ENCODE measurements around the gene CRY2.

The CRY2 gene

GRCh38 chr11:45884596-45885185, 37.4 kb downstream of the CRY2 start:
- H3K36me3 ChIP-seq (ENCODE audit: control insufficient read depth in 1 of 2, insufficient read depth in 2 of 2, low read length in 2 of 2) = peaks cover 17 to 23% of the 10 kb centered on the region in 2 donors
- no peaks in the 10 kb centered on the region for H3K9me3 ChIP-seq (ENCODE audit: control insufficient read depth in 1 of 2, low read length in 2 of 2)
- H3K27ac ChIP-seq (ENCODE audit: low read length) = no peak overlapping the region
- H3K4me3 ChIP-seq (ENCODE audit: low read depth in 1 of 2, low read length in 2 of 2) = peak overlapping the region in 1 of 2 donors; percentile 44
- H3K27me3 ChIP-seq (ENCODE audit: low read depth, low read length) = no peaks in the 10 kb centered on the region
- peaks cover 0 to 27% of the 10 kb centered on the region in 2 donors for H3K4me1 ChIP-seq (ENCODE audit: control insufficient read depth in 1 of 2, insufficient read depth in 2 of 2, low read length in 2 of 2)

- no peaks in the 10 kb centered on the region for H3K9me3 ChIP-seq (ENCODE audit: control insufficient read depth in 1 of 2, low read length in 2 of 2)
- H3K36me3 ChIP-seq (ENCODE audit: control insufficient read depth in 1 of 2, insufficient read depth in 2 of 2, low read length in 2 of 2) = peaks cover 16 to 19% of the 10 kb centered on the region in 2 donors
- no peak within 1 kb of the TSS for H3K27ac ChIP-seq (ENCODE audit: low read length)
- H3K4me1 ChIP-seq (ENCODE audit: control insufficient read depth in 1 of 2, insufficient read depth in 2 of 2, low read length in 2 of 2) = peaks cover 0 to 26% of the 10 kb centered on the region in 2 donors
- no peaks in the 10 kb centered on the region for H3K27me3 ChIP-seq (ENCODE audit: low read depth, low read length)
- peak within 1 kb of the TSS; percentile 16 to 65 for H3K4me3 ChIP-seq (ENCODE audit: low read depth in 1 of 2, low read length in 2 of 2)
Measured at GRCh38 chr11:45885274-45885920, 38.1 kb downstream of the CRY2 start, which contains the start of gene MAPK8IP1. Gene MAPK8IP1, plus strand, starts transcription at chr11:45885651. Its CDS starts 170 bp downstream, at chr11:45885821.

- Histone ChIP-seq H3K4me1 (ENCODE audit: control insufficient read depth in 1 of 2, insufficient read depth in 2 of 2, low read length in 2 of 2) (peaks cover 0 to 18% of the 10 kb centered on the region in 2 donors), H3K27me3 (ENCODE audit: low read depth, low read length) (no peaks in the 10 kb centered on the region), H3K9me3 (ENCODE audit: control insufficient read depth in 1 of 2, low read length in 2 of 2) (no peaks in the 10 kb centered on the region), H3K27ac (ENCODE audit: low read length) (no peak overlapping the region), H3K4me3 (ENCODE audit: low read depth in 1 of 2, low read length in 2 of 2) (peak overlapping the region; percentile 16 to 65), H3K36me3 (ENCODE audit: control insufficient read depth in 1 of 2, insufficient read depth in 2 of 2, low read length in 2 of 2) (peaks cover 9 to 12% of the 10 kb centered on the region in 2 donors)
Measured at GRCh38 chr11:45885921-45886721, 38.8 kb downstream of the CRY2 start.

GRCh38 chr11:45886816-45887520, 39.7 kb downstream of the CRY2 start:
- no peak overlapping the region for H3K4me3 ChIP-seq (ENCODE audit: low read depth in 1 of 2, low read length in 2 of 2)
- H3K27me3 ChIP-seq (ENCODE audit: low read depth, low read length) = no peaks in the 10 kb centered on the region
- peaks cover under 1 to 4% of the 10 kb centered on the region in 2 donors for H3K36me3 ChIP-seq (ENCODE audit: control insufficient read depth in 1 of 2, insufficient read depth in 2 of 2, low read length in 2 of 2)
- H3K9me3 ChIP-seq (ENCODE audit: control insufficient read depth in 1 of 2, low read length in 2 of 2) = no peaks in the 10 kb centered on the region
- H3K27ac ChIP-seq (ENCODE audit: low read length) = no peak overlapping the region
- H3K4me1 ChIP-seq (ENCODE audit: control insufficient read depth in 1 of 2, insufficient read depth in 2 of 2, low read length in 2 of 2) = peaks cover 0 to 10% of the 10 kb centered on the region in 2 donors

GRCh38 chr11:45887587-45887986, 40.3 kb downstream of the CRY2 start:
- no peak overlapping the region for H3K4me3 ChIP-seq (ENCODE audit: low read depth in 1 of 2, low read length in 2 of 2)
- no peak overlapping the region for H3K27ac ChIP-seq (ENCODE audit: low read length)
- no peaks in the 10 kb centered on the region for H3K9me3 ChIP-seq (ENCODE audit: control insufficient read depth in 1 of 2, low read length in 2 of 2)
- no peaks in the 10 kb centered on the region for H3K27me3 ChIP-seq (ENCODE audit: low read depth, low read length)
- no peaks in the 10 kb centered on the region for H3K36me3 ChIP-seq (ENCODE audit: control insufficient read depth in 1 of 2, insufficient read depth in 2 of 2, low read length in 2 of 2)
- peaks cover 0 to 9% of the 10 kb centered on the region in 2 donors for H3K4me1 ChIP-seq (ENCODE audit: control insufficient read depth in 1 of 2, insufficient read depth in 2 of 2, low read length in 2 of 2)

- Histone ChIP-seq H3K36me3 (ENCODE audit: control insufficient read depth in 1 of 2, insufficient read depth in 2 of 2, low read length in 2 of 2) (no peaks in the 10 kb centered on the region), H3K9me3 (ENCODE audit: control insufficient read depth in 1 of 2, low read length in 2 of 2) (no peaks in the 10 kb centered on the region), H3K27me3 (ENCODE audit: low read depth, low read length) (no peaks in the 10 kb centered on the region), H3K27ac (ENCODE audit: low read length) (no peak overlapping the region), H3K4me1 (ENCODE audit: control insufficient read depth in 1 of 2, insufficient read depth in 2 of 2, low read length in 2 of 2) (peaks cover 0 to 9% of the 10 kb centered on the region in 2 donors), H3K4me3 (ENCODE audit: low read depth in 1 of 2, low read length in 2 of 2) (no peak overlapping the region)
Measured at GRCh38 chr11:45889555-45889954, 42.3 kb downstream of the CRY2 start.

- H3K4me3 ChIP-seq (ENCODE audit: low read depth in 1 of 2, low read length in 2 of 2) = no peak overlapping the region
- no peak overlapping the region for H3K27ac ChIP-seq (ENCODE audit: low read length)
Measured at GRCh38 chr11:45889966-45890365, 42.7 kb downstream of the CRY2 start.

GRCh38 chr11:45890886-45891550, 43.7 kb downstream of the CRY2 start:
- H3K9me3 ChIP-seq (ENCODE audit: control insufficient read depth in 1 of 2, low read length in 2 of 2) = no peaks in the 10 kb centered on the region
- peaks cover 0 to 2% of the 10 kb centered on the region in 2 donors for H3K4me1 ChIP-seq (ENCODE audit: control insufficient read depth in 1 of 2, insufficient read depth in 2 of 2, low read length in 2 of 2)
- H3K27me3 ChIP-seq (ENCODE audit: low read depth, low read length) = peaks cover 4% of the 10 kb centered on the region
- H3K4me3 ChIP-seq (ENCODE audit: low read depth in 1 of 2, low read length in 2 of 2) = no peak overlapping the region
- H3K36me3 ChIP-seq (ENCODE audit: control insufficient read depth in 1 of 2, insufficient read depth in 2 of 2, low read length in 2 of 2) = no peaks in the 10 kb centered on the region
- no peak overlapping the region for H3K27ac ChIP-seq (ENCODE audit: low read length)

More at GRCh38 chr11:45889966-45890365, 42.7 kb downstream of the CRY2 start:
- no peaks in the 10 kb centered on the region for H3K36me3 ChIP-seq (ENCODE audit: control insufficient read depth in 1 of 2, insufficient read depth in 2 of 2, low read length in 2 of 2)
- H3K4me1 ChIP-seq (ENCODE audit: control insufficient read depth in 1 of 2, insufficient read depth in 2 of 2, low read length in 2 of 2) = peaks cover 0 to 9% of the 10 kb centered on the region in 2 donors
- no peaks in the 10 kb centered on the region for H3K27me3 ChIP-seq (ENCODE audit: low read depth, low read length)
- H3K9me3 ChIP-seq (ENCODE audit: control insufficient read depth in 1 of 2, low read length in 2 of 2) = no peaks in the 10 kb centered on the region

- Histone ChIP-seq H3K27ac (ENCODE audit: low read length) (no peak overlapping the region), H3K36me3 (ENCODE audit: control insufficient read depth in 1 of 2, insufficient read depth in 2 of 2, low read length in 2 of 2) (no peaks in the 10 kb centered on the region), H3K27me3 (ENCODE audit: low read depth, low read length) (peaks cover 8% of the 10 kb centered on the region), H3K4me1 (ENCODE audit: control insufficient read depth in 1 of 2, insufficient read depth in 2 of 2, low read length in 2 of 2) (no peaks in the 10 kb centered on the region), H3K9me3 (ENCODE audit: control insufficient read depth in 1 of 2, low read length in 2 of 2) (no peaks in the 10 kb centered on the region), H3K4me3 (ENCODE audit: low read depth in 1 of 2, low read length in 2 of 2) (no peak overlapping the region)
Measured at GRCh38 chr11:45892856-45893255, 45.6 kb downstream of the CRY2 start.

- Histone ChIP-seq H3K27me3 (ENCODE audit: low read depth, low read length) (peaks cover 18% of the 10 kb centered on the region), H3K4me1 (ENCODE audit: control insufficient read depth in 1 of 2, insufficient read depth in 2 of 2, low read length in 2 of 2) (peaks cover 3 to 6% of the 10 kb centered on the region in 2 donors), H3K36me3 (ENCODE audit: control insufficient read depth in 1 of 2, insufficient read depth in 2 of 2, low read length in 2 of 2) (no peaks in the 10 kb centered on the region), H3K4me3 (ENCODE audit: low read depth in 1 of 2, low read length in 2 of 2) (no peak overlapping the region), H3K9me3 (ENCODE audit: control insufficient read depth in 1 of 2, low read length in 2 of 2) (no peaks in the 10 kb centered on the region), H3K27ac (ENCODE audit: low read length) (no peak overlapping the region)
Measured at GRCh38 chr11:45894555-45895247, 47.4 kb downstream of the CRY2 start.
